ENCODE measurements around the gene SASH1. TPM values are rescaled to one million over a fixed set of nuclear protein-coding genes. Genes with fewer than 3 reads are reported as not detected.

Gene SASH1
- total RNA-seq, 1 donor = 39.7 TPM

GRCh38 chr6:148593813-148594170, 251.2 kb downstream of the SASH1 start:
- no peak for TF ChIP-seq CTCF (IDR thresholded peaks at IDR 0.05; ENCODE audit: insufficient read depth, low read depth, low read length)
- no peak overlapping the region for H3K4me3 ChIP-seq (ENCODE audit: low read depth, low read length)
- peak; percentile 66 for DNase-seq (ENCODE audit: low read depth)

GRCh38 chr6:148595550-148595949, 252.9 kb downstream of the SASH1 start:
- TF ChIP-seq CTCF (IDR thresholded peaks at IDR 0.05; ENCODE audit: insufficient read depth, low read depth, low read length) = no peak
- no peak overlapping the region for H3K4me3 ChIP-seq (ENCODE audit: low read depth, low read length)
- no peak for DNase-seq (ENCODE audit: low read depth)

- H3K4me3 ChIP-seq (ENCODE audit: low read depth, low read length) = no peak overlapping the region
- DNase-seq (ENCODE audit: low read depth) = peak; percentile 35
- TF ChIP-seq CTCF (IDR thresholded peaks at IDR 0.05; ENCODE audit: insufficient read depth, low read depth, low read length) = no peak
These were observed 254.3 kb downstream of the SASH1 start for GRCh38 chr6:148596891-148597455.

- no peak overlapping the region for H3K4me3 ChIP-seq (ENCODE audit: low read depth, low read length)
- DNase-seq (ENCODE audit: low read depth) = no peak
- TF ChIP-seq CTCF (IDR thresholded peaks at IDR 0.05; ENCODE audit: insufficient read depth, low read depth, low read length) = no peak
These were observed 256.1 kb downstream of the SASH1 start for GRCh38 chr6:148598724-148599123.

- peak; percentile 83 for DNase-seq (ENCODE audit: low read depth)
- TF ChIP-seq CTCF (IDR thresholded peaks at IDR 0.05; ENCODE audit: insufficient read depth, low read depth, low read length) = no peak
- H3K4me3 ChIP-seq (ENCODE audit: low read depth, low read length) = no peak overlapping the region
These were observed 257.4 kb downstream of the SASH1 start for GRCh38 chr6:148599967-148600426.

Small RNA genes lying within 50 kb of the gene (small RNA-seq; reads per million reads assigned to genes)
- not detected for gene SNRPEP6
